IMR-90 (cell line): ENCODE results near the gene CYP39A1. TPM values are rescaled to one million over a fixed set of nuclear protein-coding genes. Genes with fewer than 3 reads are reported as not detected.

Source experiments
- ATAC-seq: fragments of 200-7000 bp; cut with Tn5 transposase; 2 replicates; pipeline ENCODE4 v1.9.1; 2020; ENCODE audit warnings: low read depth, mild to moderate bottlenecking, moderate library complexity
- BruUV-seq: library from RNA; stranded (reverse); fragments of 400-500 nt; replicated peaks from 2 replicates; lab custom pipeline; 2021; lab: Mats Ljungman, UMichigan
- CTCF ChIA-PET: fragments of 300-600 bp; formaldehyde crosslinking; extraction: SDS; loops from one replicate; lab custom pipeline; 2021; ENCODE audit warnings: antibody characterized with exemption; lab: Yijun Ruan, JAX
- POLR2A ChIA-PET: fragments of 300-600 bp; sonication (Branson Sonifier 250); formaldehyde crosslinking; loops from one replicate; lab custom pipeline; 2022; ENCODE audit warnings: antibody characterized with exemption; ENCODE audit not compliant: unreplicated experiment; lab: Charles Lee
- DNase-seq: peaks from one replicate; pipeline ENCODE4 v3.0.0; 2013
- H2AFZ ChIP-seq: replicated peaks from 2 replicates; pipeline ENCODE3; 2013; ENCODE audit warnings: low read length, mild to moderate bottlenecking; ENCODE audit not compliant: poor library complexity
- H2AK5ac ChIP-seq: 2 replicates; pipeline ENCODE4 v1.6.1; 2013; ENCODE audit warnings: low read depth, low read length, inconsistent platforms
- H2AK9ac ChIP-seq: replicated peaks from 2 replicates; pipeline ENCODE3; 2013; ENCODE audit warnings: mild to moderate bottlenecking, low read depth, low read length, moderate library complexity; ENCODE audit not compliant: poor library complexity
- H2BK120ac ChIP-seq: 2 replicates; pipeline ENCODE4 v1.6.1; 2013; ENCODE audit warnings: low read depth, low read length, inconsistent platforms
- H2BK15ac ChIP-seq: 3 replicates; pipeline ENCODE4 v1.6.1; 2013; ENCODE audit warnings: low read depth, low read length, inconsistent platforms
- H2BK20ac ChIP-seq: 2 replicates; pipeline ENCODE4 v1.6.1; 2013; ENCODE audit warnings: low read depth, mild to moderate bottlenecking, inconsistent platforms, low read length, moderate library complexity
- H2BK5ac ChIP-seq: 2 replicates; pipeline ENCODE4 v1.6.1; 2013; ENCODE audit warnings: mild to moderate bottlenecking, low read depth, low read length, inconsistent platforms; ENCODE audit not compliant: poor library complexity, severe bottlenecking
- H3K14ac ChIP-seq: replicated peaks from 2 replicates; pipeline ENCODE4 v1.6.1; 2013; ENCODE audit warnings: low read depth, low read length, inconsistent platforms
- H3K18ac ChIP-seq: 2 replicates; pipeline ENCODE4 v1.6.1; 2013; ENCODE audit warnings: low read depth, low read length, control low read depth
- H3K23ac ChIP-seq: 2 replicates; pipeline ENCODE4 v1.6.1; 2013; ENCODE audit warnings: low read depth, low read length, inconsistent platforms
- H3K27ac ChIP-seq: 2 replicates; pipeline ENCODE4 v1.5.1; 2013; ENCODE audit warnings: mild to moderate bottlenecking, control low read depth, low read length; ENCODE audit not compliant: insufficient read depth
- H3K27me3 ChIP-seq: 2 replicates; pipeline ENCODE4 v1.6.1; 2013; ENCODE audit warnings: low read length; ENCODE audit not compliant: control insufficient read depth, insufficient read depth
- H3K36me3 ChIP-seq: 2 replicates; pipeline ENCODE4 v1.6.1; 2013; ENCODE audit warnings: low read length, mixed read lengths; ENCODE audit not compliant: control insufficient read depth, insufficient read depth
- H3K4ac ChIP-seq: 2 replicates; pipeline ENCODE4 v1.6.1; 2013; ENCODE audit warnings: low read depth, low read length, inconsistent platforms
- H3K4me1 ChIP-seq: 2 replicates; pipeline ENCODE4 v1.6.1; 2013; ENCODE audit warnings: low read length, mixed read lengths; ENCODE audit not compliant: control insufficient read depth, insufficient read depth
- H3K4me2 ChIP-seq: 2 replicates; pipeline ENCODE4 v1.6.1; 2013; ENCODE audit warnings: low read depth, mild to moderate bottlenecking, control low read depth, low read length, moderate library complexity
- H3K4me3 ChIP-seq: 2 replicates; pipeline ENCODE4 v1.5.1; 2013; ENCODE audit warnings: low read depth, mild to moderate bottlenecking, control low read depth, low read length, moderate library complexity; ENCODE audit not compliant: insufficient read depth
- H3K56ac ChIP-seq: 2 replicates; pipeline ENCODE4 v1.6.1; 2013; ENCODE audit warnings: low read length, inconsistent platforms; ENCODE audit not compliant: insufficient read depth; ENCODE audit errors: extremely low read depth
- H3K79me1 ChIP-seq, 2 experiments: 2 replicates each; pipeline ENCODE4 v1.6.1; 2013; ENCODE audit warnings: low read length in 2 of 2, inconsistent platforms in 1 of 2, low read depth in 1 of 2
- H3K9ac ChIP-seq: 2 replicates; pipeline ENCODE4 v1.6.1; 2013; ENCODE audit warnings: low read depth, low read length, control low read depth
- H3K9me1 ChIP-seq: 2 replicates; pipeline ENCODE4 v1.6.1; 2013; ENCODE audit warnings: low read length, inconsistent platforms; ENCODE audit not compliant: insufficient read depth
- H3K9me3 ChIP-seq: 2 replicates; pipeline ENCODE4 v1.6.1; 2013; ENCODE audit warnings: low read length; ENCODE audit not compliant: control insufficient read depth, insufficient read depth
- H4K20me1 ChIP-seq: 2 replicates; pipeline ENCODE4 v1.6.1; 2013; ENCODE audit warnings: low read length, inconsistent platforms; ENCODE audit not compliant: insufficient read depth
- H4K5ac ChIP-seq: 2 replicates; pipeline ENCODE4 v1.6.1; 2013; ENCODE audit warnings: mild to moderate bottlenecking, low read depth, low read length, control low read depth
- H4K8ac ChIP-seq, 2 experiments: 2 replicates each; pipeline ENCODE4 v1.6.1; 2013; ENCODE audit warnings: low read depth in 2 of 2, low read length in 2 of 2, control low read depth in 1 of 2, inconsistent platforms in 1 of 2
- H4K91ac ChIP-seq: 2 replicates; pipeline ENCODE4 v1.6.1; 2013; ENCODE audit warnings: low read depth, low read length, inconsistent platforms; ENCODE audit not compliant: insufficient read depth
- BHLHE40 ChIP-seq: fragments of 150-350 bp; IDR thresholded peaks from 2 replicates; pipeline ENCODE4 v1.6.1; 2016; ENCODE audit warnings: mild to moderate bottlenecking, low read depth, low read length
- CEBPB ChIP-seq: IDR thresholded peaks from 2 replicates; pipeline ENCODE4 v1.6.1; 2012; ENCODE audit warnings: low read depth, low read length, improper control_type of control experiment
- CHD1 ChIP-seq: IDR thresholded peaks from 2 replicates; pipeline ENCODE4 v1.6.1; 2012; ENCODE audit warnings: low read depth, low read length, improper control_type of control experiment
- FOS ChIP-seq: fragments of 150-350 bp; IDR thresholded peaks from 2 replicates; pipeline ENCODE4 v1.6.1; 2016; ENCODE audit warnings: low read depth, low read length
- MAFK ChIP-seq: IDR thresholded peaks from 2 replicates; pipeline ENCODE4 v1.6.1; 2012; ENCODE audit warnings: low read depth, low read length, improper control_type of control experiment
- MAZ ChIP-seq: IDR thresholded peaks from 2 replicates; pipeline ENCODE4 v1.6.1; 2012; ENCODE audit warnings: low read depth, mild to moderate bottlenecking, low read length, improper control_type of control experiment, moderate library complexity, borderline replicate concordance
- MXI1 ChIP-seq: IDR thresholded peaks from 2 replicates; pipeline ENCODE4 v1.6.1; 2012; ENCODE audit warnings: low read depth, mild to moderate bottlenecking, low read length, moderate library complexity, borderline replicate concordance
- NFE2L2 ChIP-seq: fragments of 150-350 bp; IDR thresholded peaks from 2 replicates; pipeline ENCODE4 v1.6.1; 2016; ENCODE audit warnings: low read depth, mild to moderate bottlenecking, low read length
- POLR2A ChIP-seq: IDR thresholded peaks from 2 replicates; pipeline ENCODE4 v1.6.1; 2012; ENCODE audit warnings: mild to moderate bottlenecking, low read depth, low read length
- RAD21 ChIP-seq: IDR thresholded peaks from 2 replicates; pipeline ENCODE4 v1.6.1; 2012; ENCODE audit warnings: low read length, improper control_type of control experiment
- RCOR1 ChIP-seq: IDR thresholded peaks from 2 replicates; pipeline ENCODE4 v1.6.1; 2012; ENCODE audit warnings: mild to moderate bottlenecking, low read length, improper control_type of control experiment; ENCODE audit not compliant: insufficient replicate concordance
- RFX5 ChIP-seq: IDR thresholded peaks from 2 replicates; pipeline ENCODE4 v1.8.0; 2012; ENCODE audit warnings: low read depth, mild to moderate bottlenecking, low read length, moderate library complexity
- SMC3 ChIP-seq: fragments of 150-350 bp; IDR thresholded peaks from 2 replicates; pipeline ENCODE4 v1.6.1; 2016; ENCODE audit warnings: low read depth, mild to moderate bottlenecking, antibody characterized with exemption, low read length, moderate library complexity
- WGBS, 2 experiments: methylation state at CpG; one replicate each; pipeline versions ENCODE4 v1.1.5 to v1.1.7; 2013; ENCODE audit warnings: missing lambda C conversion rate in 2 of 2; ENCODE audit not compliant: insufficient read length in 1 of 2; ENCODE audit errors: extremely low coverage in 2 of 2; 5-methylcytosine and 5-hydroxymethylcytosine counted together
- dilution Hi-C: fragments of 300-500 bp; cut with HindIII; formaldehyde crosslinking; loops from one replicate; pipeline ENCODE4 v1.14.3; 2018; ENCODE audit warnings: low sequenced_read_pairs; ENCODE audit not compliant: unreplicated experiment
- in situ Hi-C: fragments of 300-500 bp; cut with MboI; formaldehyde crosslinking; loops from 3 replicates; pipeline ENCODE4 v1.14.3; 2019; ENCODE audit warnings: low sequenced_read_pairs, inconsistent platforms, mixed read lengths
- intact Hi-C: fragments of 100-400 bp; cut with micrococcal nuclease; formaldehyde crosslinking; loops from 2 replicates; pipeline ENCODE4 v1.10.0; 2022
- polyA plus RNA-seq, 3 experiments: library from polyadenylated mRNA; depleted of rRNA; stranded (reverse); fragments of >200 nt; gene quantifications; 2 replicates each; pipeline ENCODE4 v1.2.3, GENCODE V29; 2012; ENCODE audit warnings: low replicate concordance in 1 of 3
- total RNA-seq: library from RNA; depleted of rRNA; stranded (reverse); fragments of >200 nt; gene quantifications from 2 replicates; pipeline ENCODE4 v1.2.3, GENCODE V29; 2012
- TF ChIP-seq, protein P1 (sequence below): conservative IDR thresholded peaks from 2 replicates; pipeline ENCODE4 v1.5.1; 2012; ENCODE audit warnings: mild to moderate bottlenecking, low read depth, low read length, improper control_type of control experiment
- TF ChIP-seq, protein P2 (sequence below): fragments of 150-350 bp; IDR thresholded peaks from 2 replicates; pipeline ENCODE4 v1.6.1; 2017; ENCODE audit warnings: mild to moderate bottlenecking, antibody characterized with exemption, low read length, low read depth
- TF ChIP-seq, protein P3 (sequence below): fragments of 150-350 bp; IDR thresholded peaks from 2 replicates; pipeline ENCODE4 v1.6.1; 2016; ENCODE audit warnings: low read depth, mild to moderate bottlenecking, low read length, moderate library complexity, borderline replicate concordance

The CYP39A1 gene
- total and polyA plus RNA-seq, 2 of the 4 experiments (the other 2 are of a cell fraction), result 0.03 TPM; not detected in 1

DNA sequence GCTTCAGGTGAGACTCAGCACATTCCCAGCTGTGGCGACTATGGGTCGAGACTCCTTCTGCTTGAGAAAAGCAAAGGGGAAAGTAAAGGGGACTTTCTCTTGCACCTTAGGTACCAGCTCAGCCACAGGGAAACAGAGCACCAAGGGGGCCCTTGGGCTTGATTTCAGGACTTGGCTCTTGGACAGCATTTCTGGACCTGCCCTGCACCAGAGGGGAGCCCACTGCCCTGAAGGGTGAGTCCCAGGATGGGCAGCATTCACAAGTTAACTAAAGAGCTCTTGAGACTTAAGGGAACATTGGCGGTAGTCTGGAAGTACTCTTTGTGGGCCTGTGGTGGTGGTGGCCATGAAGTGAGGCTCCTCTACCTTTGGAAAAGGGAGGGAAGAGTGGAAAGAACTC is 111.1 kb downstream of the CYP39A1 start:
- no peak overlapping the region for H3K4ac ChIP-seq
- no peak overlapping the region for H2BK120ac ChIP-seq
- H3K4me3 ChIP-seq, result no peak overlapping the region
- H2BK15ac ChIP-seq, result no peak overlapping the region
- no peak overlapping the region for H3K23ac ChIP-seq
- H3K9ac ChIP-seq, result no peak overlapping the region
- in situ Hi-C loops, result no loop called here
- no peak overlapping the region for H3K14ac ChIP-seq
- no TSS peak for BruUV-seq
- no peaks in the 10 kb centered on the region for H3K79me1 ChIP-seq
- H4K20me1 ChIP-seq, result no peaks in the 10 kb centered on the region
- ChIA-PET POLR2A (no interaction called here), CTCF (no interaction called here)
- dilution Hi-C loops, result no loop called here
- H3K36me3 ChIP-seq, result no peaks in the 10 kb centered on the region
- no peak overlapping the region for H3K4me2 ChIP-seq
- no CpG with 5 or more reads among the region's 3 CpGs for WGBS, 2 experiments
- H3K27me3 ChIP-seq, result no peaks in the 10 kb centered on the region
- H2AK5ac ChIP-seq, result no peak overlapping the region
- DNase-seq (no peak), ATAC-seq (no peak)
- TF ChIP-seq RAD21, result no peak
- TF ChIP-seq SMC3, result no peak
- TF ChIP-seq, protein P1, sequence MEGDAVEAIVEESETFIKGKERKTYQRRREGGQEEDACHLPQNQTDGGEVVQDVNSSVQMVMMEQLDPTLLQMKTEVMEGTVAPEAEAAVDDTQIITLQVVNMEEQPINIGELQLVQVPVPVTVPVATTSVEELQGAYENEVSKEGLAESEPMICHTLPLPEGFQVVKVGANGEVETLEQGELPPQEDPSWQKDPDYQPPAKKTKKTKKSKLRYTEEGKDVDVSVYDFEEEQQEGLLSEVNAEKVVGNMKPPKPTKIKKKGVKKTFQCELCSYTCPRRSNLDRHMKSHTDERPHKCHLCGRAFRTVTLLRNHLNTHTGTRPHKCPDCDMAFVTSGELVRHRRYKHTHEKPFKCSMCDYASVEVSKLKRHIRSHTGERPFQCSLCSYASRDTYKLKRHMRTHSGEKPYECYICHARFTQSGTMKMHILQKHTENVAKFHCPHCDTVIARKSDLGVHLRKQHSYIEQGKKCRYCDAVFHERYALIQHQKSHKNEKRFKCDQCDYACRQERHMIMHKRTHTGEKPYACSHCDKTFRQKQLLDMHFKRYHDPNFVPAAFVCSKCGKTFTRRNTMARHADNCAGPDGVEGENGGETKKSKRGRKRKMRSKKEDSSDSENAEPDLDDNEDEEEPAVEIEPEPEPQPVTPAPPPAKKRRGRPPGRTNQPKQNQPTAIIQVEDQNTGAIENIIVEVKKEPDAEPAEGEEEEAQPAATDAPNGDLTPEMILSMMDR, result no peak
- no peak for TF ChIP-seq CEBPB
- TF ChIP-seq, protein P2, sequence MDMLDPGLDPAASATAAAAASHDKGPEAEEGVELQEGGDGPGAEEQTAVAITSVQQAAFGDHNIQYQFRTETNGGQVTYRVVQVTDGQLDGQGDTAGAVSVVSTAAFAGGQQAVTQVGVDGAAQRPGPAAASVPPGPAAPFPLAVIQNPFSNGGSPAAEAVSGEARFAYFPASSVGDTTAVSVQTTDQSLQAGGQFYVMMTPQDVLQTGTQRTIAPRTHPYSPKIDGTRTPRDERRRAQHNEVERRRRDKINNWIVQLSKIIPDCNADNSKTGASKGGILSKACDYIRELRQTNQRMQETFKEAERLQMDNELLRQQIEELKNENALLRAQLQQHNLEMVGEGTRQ, result no peak
- no peak for TF ChIP-seq RFX5
- TF ChIP-seq MAFK, result no peak
- no peak for TF ChIP-seq FOS
- TF ChIP-seq POLR2A, result no peak
- TF ChIP-seq BHLHE40, result no peak
- TF ChIP-seq MAZ, result no peak
- TF ChIP-seq RCOR1, result no peak
- TF ChIP-seq NFE2L2, result no peak
- TF ChIP-seq MXI1, result no peak
- TF ChIP-seq CHD1, result no peak
- TF ChIP-seq, protein P3, sequence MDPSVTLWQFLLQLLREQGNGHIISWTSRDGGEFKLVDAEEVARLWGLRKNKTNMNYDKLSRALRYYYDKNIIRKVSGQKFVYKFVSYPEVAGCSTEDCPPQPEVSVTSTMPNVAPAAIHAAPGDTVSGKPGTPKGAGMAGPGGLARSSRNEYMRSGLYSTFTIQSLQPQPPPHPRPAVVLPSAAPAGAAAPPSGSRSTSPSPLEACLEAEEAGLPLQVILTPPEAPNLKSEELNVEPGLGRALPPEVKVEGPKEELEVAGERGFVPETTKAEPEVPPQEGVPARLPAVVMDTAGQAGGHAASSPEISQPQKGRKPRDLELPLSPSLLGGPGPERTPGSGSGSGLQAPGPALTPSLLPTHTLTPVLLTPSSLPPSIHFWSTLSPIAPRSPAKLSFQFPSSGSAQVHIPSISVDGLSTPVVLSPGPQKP, result no peak
- intact Hi-C loops, result no loop called here
- no peak overlapping the region for H2BK20ac ChIP-seq
- no peak overlapping the region for H4K91ac ChIP-seq
- H3K18ac ChIP-seq, result no peak overlapping the region
- no peak overlapping the region for H4K8ac ChIP-seq
- no peak overlapping the region for H2AK9ac ChIP-seq
- H2AFZ ChIP-seq, result no peak overlapping the region
- H3K9me1 ChIP-seq, result no peaks in the 10 kb centered on the region
- no peaks in the 10 kb centered on the region for H3K4me1 ChIP-seq
- no peak overlapping the region for H4K5ac ChIP-seq
- H3K56ac ChIP-seq, result no peak overlapping the region
- no peak overlapping the region for H2BK5ac ChIP-seq
- H3K9me3 ChIP-seq, result no peaks in the 10 kb centered on the region
- no peak overlapping the region for H3K27ac ChIP-seq
